PFSK-1 (cell line): ENCODE results near the gene VPS11.

Experiments
- FOXP2 ChIP-seq: optimal IDR thresholded peaks from 2 replicates; pipeline ENCODE3; 2011; ENCODE audit warnings: borderline replicate concordance, control low read depth, inconsistent platforms; ENCODE audit not compliant: insufficient read depth; ENCODE audit errors: extremely low read length, extremely low read depth
- POLR2AphosphoS5 ChIP-seq: IDR thresholded peaks from 2 replicates; pipeline ENCODE4 v1.6.1; 2012; ENCODE audit warnings: low read depth, mild to moderate bottlenecking, control low read depth, low read length, moderate library complexity
- SIN3A ChIP-seq: IDR thresholded peaks from 2 replicates; pipeline ENCODE4 v1.6.1; 2012; ENCODE audit warnings: mild to moderate bottlenecking, low read length, moderate library complexity, borderline replicate concordance; ENCODE audit not compliant: insufficient read depth
- TAF1 ChIP-seq: IDR thresholded peaks from 2 replicates; pipeline ENCODE4 v1.6.1; 2012; ENCODE audit warnings: low read length, control low read depth, borderline replicate concordance; ENCODE audit not compliant: insufficient read depth
- TF ChIP-seq, protein P1 (sequence below), 2 experiments: IDR thresholded peaks; 2 replicates each; pipeline versions ENCODE4 v1.6.1 to v1.8.0; 2011 to 2012; ENCODE audit warnings: low read depth in 2 of 2, low read length in 2 of 2, control low read depth in 1 of 2, inconsistent platforms in 1 of 2, mild to moderate bottlenecking in 1 of 2, moderate library complexity in 1 of 2; ENCODE audit not compliant: insufficient read depth in 1 of 2

Gene VPS11

GRCh38 chr11:119091178-119091577, 23.6 kb downstream of the VPS11 start:
- TF ChIP-seq, protein P1, sequence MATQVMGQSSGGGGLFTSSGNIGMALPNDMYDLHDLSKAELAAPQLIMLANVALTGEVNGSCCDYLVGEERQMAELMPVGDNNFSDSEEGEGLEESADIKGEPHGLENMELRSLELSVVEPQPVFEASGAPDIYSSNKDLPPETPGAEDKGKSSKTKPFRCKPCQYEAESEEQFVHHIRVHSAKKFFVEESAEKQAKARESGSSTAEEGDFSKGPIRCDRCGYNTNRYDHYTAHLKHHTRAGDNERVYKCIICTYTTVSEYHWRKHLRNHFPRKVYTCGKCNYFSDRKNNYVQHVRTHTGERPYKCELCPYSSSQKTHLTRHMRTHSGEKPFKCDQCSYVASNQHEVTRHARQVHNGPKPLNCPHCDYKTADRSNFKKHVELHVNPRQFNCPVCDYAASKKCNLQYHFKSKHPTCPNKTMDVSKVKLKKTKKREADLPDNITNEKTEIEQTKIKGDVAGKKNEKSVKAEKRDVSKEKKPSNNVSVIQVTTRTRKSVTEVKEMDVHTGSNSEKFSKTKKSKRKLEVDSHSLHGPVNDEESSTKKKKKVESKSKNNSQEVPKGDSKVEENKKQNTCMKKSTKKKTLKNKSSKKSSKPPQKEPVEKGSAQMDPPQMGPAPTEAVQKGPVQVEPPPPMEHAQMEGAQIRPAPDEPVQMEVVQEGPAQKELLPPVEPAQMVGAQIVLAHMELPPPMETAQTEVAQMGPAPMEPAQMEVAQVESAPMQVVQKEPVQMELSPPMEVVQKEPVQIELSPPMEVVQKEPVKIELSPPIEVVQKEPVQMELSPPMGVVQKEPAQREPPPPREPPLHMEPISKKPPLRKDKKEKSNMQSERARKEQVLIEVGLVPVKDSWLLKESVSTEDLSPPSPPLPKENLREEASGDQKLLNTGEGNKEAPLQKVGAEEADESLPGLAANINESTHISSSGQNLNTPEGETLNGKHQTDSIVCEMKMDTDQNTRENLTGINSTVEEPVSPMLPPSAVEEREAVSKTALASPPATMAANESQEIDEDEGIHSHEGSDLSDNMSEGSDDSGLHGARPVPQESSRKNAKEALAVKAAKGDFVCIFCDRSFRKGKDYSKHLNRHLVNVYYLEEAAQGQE (IDR thresholded peaks at IDR 0.05; ENCODE audit: insufficient read depth in 1 of 2, low read depth in 2 of 2, low read length in 2 of 2): no peak
- no peak for TF ChIP-seq TAF1
- no peak for TF ChIP-seq FOXP2
- TF ChIP-seq SIN3A: no peak
- TF ChIP-seq POLR2AphosphoS5: no peak

DNA sequence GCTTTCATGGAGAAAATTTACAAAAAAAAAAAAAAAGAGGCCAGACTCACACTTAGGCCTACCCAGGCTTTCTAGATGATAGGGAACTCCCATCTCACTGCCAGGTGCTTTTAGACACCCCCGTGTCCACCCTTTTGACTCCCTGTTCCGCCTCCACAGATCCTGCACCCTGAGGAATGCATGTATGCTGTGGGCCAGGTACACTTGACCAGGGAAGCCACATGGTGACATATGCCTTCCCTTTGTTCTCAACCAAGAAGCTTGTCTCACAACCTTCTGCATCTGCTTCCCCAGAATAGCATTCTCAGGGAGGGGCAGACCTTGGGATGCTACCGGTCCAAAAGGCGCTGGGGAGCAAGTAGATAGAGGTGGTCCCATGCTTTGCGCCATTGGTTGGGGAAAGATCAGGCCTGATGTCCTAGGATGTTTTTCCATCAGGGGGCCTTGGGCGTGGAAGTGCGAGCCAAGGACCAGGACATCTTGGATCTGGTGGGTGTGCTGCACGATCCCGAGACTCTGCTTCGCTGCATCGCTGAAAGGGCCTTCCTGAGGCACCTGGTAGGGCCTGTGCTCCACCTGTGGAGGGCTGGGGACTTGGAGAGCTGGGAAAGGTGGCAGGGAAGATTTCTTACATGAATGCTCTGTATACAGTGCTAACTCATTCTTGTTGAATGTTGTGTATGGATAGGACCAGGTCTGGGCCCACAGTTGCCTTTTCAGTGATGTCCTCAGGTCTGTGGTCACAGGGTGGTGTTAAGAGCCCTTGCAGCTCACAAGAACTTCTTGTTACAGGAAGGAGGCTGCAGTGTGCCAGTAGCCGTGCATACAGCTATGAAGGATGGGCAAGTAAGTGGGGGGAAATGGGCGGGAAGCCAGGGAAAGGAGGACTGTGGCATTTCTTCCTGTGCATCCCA, 24.6 kb downstream of the VPS11 start:
- TF ChIP-seq FOXP2 (no peak), POLR2AphosphoS5 (0 out of 2 replicates have a peak, but pooled peaks have one; percentile 36)

- TF ChIP-seq SIN3A: no peak
- TF ChIP-seq POLR2AphosphoS5: peak; percentile 38
These were observed 25.5 kb downstream of the VPS11 start for GRCh38 chr11:119092880-119093842.

- TF ChIP-seq, protein P1 (IDR thresholded peaks at IDR 0.05; ENCODE audit: insufficient read depth in 1 of 2, low read depth in 2 of 2, low read length in 2 of 2): no peak
- TF ChIP-seq SIN3A: peak; percentile 32; the same call in 1 of the 2 replicates
- TF ChIP-seq FOXP2: no peak
- TF ChIP-seq POLR2AphosphoS5: no peak; the same call in 1 of the 2 replicates
- no peak; the same call in 1 of the 2 replicates for TF ChIP-seq TAF1
These were observed 26.6 kb downstream of the VPS11 start for GRCh38 chr11:119093942-119094815.

DNA sequence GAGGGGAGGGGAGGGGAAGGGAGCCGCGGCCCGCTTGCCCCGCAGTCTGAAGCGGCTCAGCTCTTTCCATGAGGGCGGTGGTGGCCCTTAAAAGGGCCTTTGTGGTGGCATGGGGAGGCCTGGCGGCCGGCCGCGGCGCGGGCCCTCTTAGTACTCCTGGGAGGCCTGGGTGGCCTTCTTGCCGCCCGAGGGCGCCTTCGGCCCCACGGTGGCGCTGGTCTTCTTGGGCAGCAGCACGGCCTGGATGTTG, 27.1 kb downstream of the VPS11 start:
- TF ChIP-seq, protein P1 (IDR thresholded peaks at IDR 0.05; ENCODE audit: insufficient read depth in 1 of 2, low read depth in 2 of 2, low read length in 2 of 2): no peak
- TF ChIP-seq TAF1: no peak
- TF ChIP-seq SIN3A: no peak
- TF ChIP-seq POLR2AphosphoS5: no peak
- TF ChIP-seq FOXP2: no peak
